SK-N-SH treated with all-trans-retinoic acid at 6 μM for 48 hours (cell line): ENCODE data around the gene HOXC13.

ENCODE experiments used
- CSDC2 ChIP-seq: fragments of 250-450 bp; sonication (Bioruptor Pico); IDR thresholded peaks from 2 replicates; pipeline ENCODE4 v1.5.0; 2020; ENCODE audit warnings: mild to moderate bottlenecking, moderate library complexity
- GLIS3 ChIP-seq: fragments of 250-450 bp; sonication (Bioruptor Pico); IDR thresholded peaks from 2 replicates; pipeline ENCODE4 v1.5.0; 2020; ENCODE audit warnings: mild to moderate bottlenecking, moderate library complexity
- TCF4 ChIP-seq: fragments of 250-450 bp; sonication (Bioruptor Pico); IDR thresholded peaks from 2 replicates; pipeline ENCODE4 v1.8.0; 2021; ENCODE audit warnings: mild to moderate bottlenecking, moderate library complexity, borderline replicate concordance
- ZFP3 ChIP-seq: fragments of 250-450 bp; sonication (Bioruptor Pico); IDR thresholded peaks from 2 replicates; pipeline ENCODE4 v1.5.0; 2020; ENCODE audit warnings: mild to moderate bottlenecking, moderate library complexity
- ZFP30 ChIP-seq: fragments of 450-650 bp; formaldehyde crosslinking; IDR thresholded peaks from 2 replicates; pipeline ENCODE4 v1.5.0; 2022; ENCODE audit warnings: mild to moderate bottlenecking, moderate library complexity
- ZNF8 ChIP-seq: fragments of 450-650 bp; formaldehyde crosslinking; IDR thresholded peaks from 2 replicates; pipeline ENCODE4 v1.5.0; 2020; ENCODE audit warnings: mild to moderate bottlenecking, moderate library complexity
- TF ChIP-seq, protein P1 (sequence below): fragments of 250-450 bp; sonication (Bioruptor Pico); IDR thresholded peaks from 2 replicates; pipeline ENCODE4 v1.5.1; 2020; ENCODE audit warnings: low read depth, mild to moderate bottlenecking, moderate library complexity
- TF ChIP-seq, protein P2 (sequence below): fragments of 250-450 bp; sonication (Bioruptor Pico); IDR thresholded peaks from 2 replicates; pipeline ENCODE4 v1.8.0; 2020; ENCODE audit warnings: mild to moderate bottlenecking, moderate library complexity, borderline replicate concordance

DNA sequence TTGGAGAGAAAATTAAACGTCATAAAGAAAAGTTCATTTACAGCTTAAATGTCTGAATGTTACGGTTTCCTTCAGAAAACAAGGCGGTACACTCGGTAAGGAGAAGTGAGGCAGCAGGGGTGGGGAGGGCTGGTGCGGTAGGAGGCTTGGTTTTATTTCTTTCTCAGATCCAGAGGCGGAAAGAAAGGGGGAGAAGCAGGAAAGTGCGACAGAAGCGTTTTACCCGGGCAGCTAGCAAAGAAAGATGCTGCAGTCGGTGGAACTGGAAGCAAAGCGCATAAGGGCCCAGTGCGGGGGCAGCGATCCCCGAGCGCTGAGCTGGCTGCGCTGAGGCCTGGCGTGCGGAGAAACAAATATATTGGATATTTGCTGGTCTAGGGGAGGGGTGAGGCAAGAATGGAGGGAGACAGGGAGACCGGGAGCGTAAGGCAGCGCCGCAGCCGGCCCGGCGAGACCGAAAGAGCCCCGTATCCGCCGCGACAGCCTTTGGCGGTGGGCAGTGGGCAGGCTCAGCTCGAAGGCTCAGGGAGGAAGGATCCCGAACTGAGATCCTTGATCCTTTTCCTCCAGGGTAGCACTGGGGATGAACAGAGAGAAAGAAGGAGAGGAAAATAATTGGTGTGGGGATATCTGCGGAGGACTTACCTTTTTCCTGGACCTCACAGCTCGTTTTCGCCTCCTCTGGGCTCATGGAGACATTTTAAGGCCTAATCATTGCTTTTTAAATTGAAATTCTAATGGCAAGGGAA is 27.9 kb downstream of the HOXC13 start:
- TF ChIP-seq, protein P1, sequence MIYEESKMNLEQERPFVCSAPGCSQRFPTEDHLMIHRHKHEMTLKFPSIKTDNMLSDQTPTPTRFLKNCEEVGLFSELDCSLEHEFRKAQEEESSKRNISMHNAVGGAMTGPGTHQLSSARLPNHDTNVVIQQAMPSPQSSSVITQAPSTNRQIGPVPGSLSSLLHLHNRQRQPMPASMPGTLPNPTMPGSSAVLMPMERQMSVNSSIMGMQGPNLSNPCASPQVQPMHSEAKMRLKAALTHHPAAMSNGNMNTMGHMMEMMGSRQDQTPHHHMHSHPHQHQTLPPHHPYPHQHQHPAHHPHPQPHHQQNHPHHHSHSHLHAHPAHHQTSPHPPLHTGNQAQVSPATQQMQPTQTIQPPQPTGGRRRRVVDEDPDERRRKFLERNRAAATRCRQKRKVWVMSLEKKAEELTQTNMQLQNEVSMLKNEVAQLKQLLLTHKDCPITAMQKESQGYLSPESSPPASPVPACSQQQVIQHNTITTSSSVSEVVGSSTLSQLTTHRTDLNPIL (CRISPR knock-in tag) = no peak
- TF ChIP-seq GLIS3 = no peak
- TF ChIP-seq ZFP3 (CRISPR knock-in tag) = no peak
- TF ChIP-seq ZFP30 = no peak
- TF ChIP-seq CSDC2 = no peak
- TF ChIP-seq, protein P2, sequence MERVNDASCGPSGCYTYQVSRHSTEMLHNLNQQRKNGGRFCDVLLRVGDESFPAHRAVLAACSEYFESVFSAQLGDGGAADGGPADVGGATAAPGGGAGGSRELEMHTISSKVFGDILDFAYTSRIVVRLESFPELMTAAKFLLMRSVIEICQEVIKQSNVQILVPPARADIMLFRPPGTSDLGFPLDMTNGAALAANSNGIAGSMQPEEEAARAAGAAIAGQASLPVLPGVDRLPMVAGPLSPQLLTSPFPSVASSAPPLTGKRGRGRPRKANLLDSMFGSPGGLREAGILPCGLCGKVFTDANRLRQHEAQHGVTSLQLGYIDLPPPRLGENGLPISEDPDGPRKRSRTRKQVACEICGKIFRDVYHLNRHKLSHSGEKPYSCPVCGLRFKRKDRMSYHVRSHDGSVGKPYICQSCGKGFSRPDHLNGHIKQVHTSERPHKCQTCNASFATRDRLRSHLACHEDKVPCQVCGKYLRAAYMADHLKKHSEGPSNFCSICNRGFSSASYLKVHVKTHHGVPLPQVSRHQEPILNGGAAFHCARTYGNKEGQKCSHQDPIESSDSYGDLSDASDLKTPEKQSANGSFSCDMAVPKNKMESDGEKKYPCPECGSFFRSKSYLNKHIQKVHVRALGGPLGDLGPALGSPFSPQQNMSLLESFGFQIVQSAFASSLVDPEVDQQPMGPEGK = no peak
- no peak for TF ChIP-seq TCF4 (CRISPR knock-in tag)
- TF ChIP-seq ZNF8 (CRISPR knock-in tag) = no peak
